HG02763 (cell line): ENCODE measurements around the gene FBXW12.
"Not testable (repeated sequence)": the region's sequence is repeated elsewhere in the genome, so short reads cannot be mapped to it uniquely, and the experiment has no call there.

Experiments
- ATAC-seq: cut with Tn5 transposase; IDR thresholded peaks from one replicate; pipeline ENCODE4 v1.9.1; 2021; ENCODE audit warnings: mild to moderate bottlenecking, moderate library complexity; ENCODE audit not compliant: unreplicated experiment

Gene FBXW12

GRCh38 chr3:48371651-48372376, at the start of gene FBXW12:
Gene FBXW12, plus strand, starts transcription at chr3:48372219. Its CDS starts 549 bp downstream, at chr3:48372768.
- no peak for ATAC-seq

GRCh38 chr3:48331706-48332435, 40.1 kb upstream of the FBXW12 start:
- ATAC-seq, result not testable (repeated sequence)

GRCh38 chr3:48333346-48334245, 38.4 kb upstream of the FBXW12 start, which contains the start of gene SPINK8:
Gene SPINK8, minus strand, starts transcription at chr3:48333661. Its CDS starts 5,320 bp downstream, at chr3:48328341.
- not testable (repeated sequence) for ATAC-seq

- ATAC-seq, result no peak
Measured at GRCh38 chr3:48334605-48335004, 37.4 kb upstream of the FBXW12 start.

- not testable (repeated sequence) for ATAC-seq
Measured at GRCh38 chr3:48335286-48335685, 36.7 kb upstream of the FBXW12 start.

GRCh38 chr3:48337536-48337935, 34.5 kb upstream of the FBXW12 start:
- ATAC-seq, result not testable (repeated sequence)

GRCh38 chr3:48338635-48339034, 33.4 kb upstream of the FBXW12 start:
- no peak for ATAC-seq

GRCh38 chr3:48343432-48343831, 28.6 kb upstream of the FBXW12 start:
- ATAC-seq, result no peak

- no peak for ATAC-seq
Measured at GRCh38 chr3:48344867-48345507, 27.0 kb upstream of the FBXW12 start.

GRCh38 chr3:48345946-48346572, 26.0 kb upstream of the FBXW12 start:
- no peak for ATAC-seq

GRCh38 chr3:48347500-48347899, 24.5 kb upstream of the FBXW12 start:
- no peak for ATAC-seq

- ATAC-seq, result no peak
Measured at GRCh38 chr3:48352546-48352945, 19.5 kb upstream of the FBXW12 start.

- no peak for ATAC-seq
Measured at GRCh38 chr3:48353987-48354386, 18.0 kb upstream of the FBXW12 start.

- ATAC-seq, result no peak
Measured at GRCh38 chr3:48356419-48356818, 15.6 kb upstream of the FBXW12 start.

GRCh38 chr3:48361928-48362327, 10.1 kb upstream of the FBXW12 start:
- no peak for ATAC-seq

- no peak for ATAC-seq
Measured at GRCh38 chr3:48364840-48365239, 7.2 kb upstream of the FBXW12 start.

- ATAC-seq, result no peak
Measured at GRCh38 chr3:48367201-48367600, 4.8 kb upstream of the FBXW12 start.

- ATAC-seq, result no peak
Measured at GRCh38 chr3:48369693-48370332, 2.2 kb upstream of the FBXW12 start.

- no peak for ATAC-seq
Measured at GRCh38 chr3:48370333-48370713, 1.7 kb upstream of the FBXW12 start.

- ATAC-seq, result no peak
Measured at GRCh38 chr3:48372377-48372770, 355 bp downstream of the FBXW12 start.
